Effector memory CD4-positive, alpha-beta T cell (primary cell): ENCODE results near the gene RTRAF.

Source experiments
- DNase-seq, 3 donors: peaks; one replicate each; pipeline ENCODE4 v3.0.0-alpha.2; 2020
- H3K27ac ChIP-seq: 2 replicates; pipeline ENCODE4 v1.7.0; 2013; ENCODE audit warnings: mild to moderate bottlenecking, low read length, moderate library complexity; ENCODE audit not compliant: insufficient read depth, poor library complexity, severe bottlenecking
- H3K27me3 ChIP-seq: replicated peaks from 2 replicates; pipeline ENCODE4 v1.7.0; 2013; ENCODE audit warnings: mild to moderate bottlenecking, low read length; ENCODE audit not compliant: insufficient read depth, control insufficient read depth, poor library complexity, severe bottlenecking
- H3K36me3 ChIP-seq: 2 replicates; pipeline ENCODE4 v1.7.0; 2013; ENCODE audit warnings: mild to moderate bottlenecking, low read length, moderate library complexity; ENCODE audit not compliant: control insufficient read depth, insufficient read depth
- H3K4me1 ChIP-seq: 2 replicates; pipeline ENCODE4 v1.7.0; 2013; ENCODE audit warnings: low read length, mild to moderate bottlenecking; ENCODE audit not compliant: control insufficient read depth, insufficient read depth, poor library complexity, severe bottlenecking
- H3K4me3 ChIP-seq: 2 replicates; pipeline ENCODE4 v1.7.0; 2013; ENCODE audit warnings: low read length, low read depth, mild to moderate bottlenecking; ENCODE audit not compliant: insufficient read depth, poor library complexity, severe bottlenecking
- H3K9me3 ChIP-seq: 2 replicates; pipeline ENCODE4 v1.7.0; 2013; ENCODE audit warnings: mild to moderate bottlenecking, low read length, moderate library complexity; ENCODE audit not compliant: control insufficient read depth

The RTRAF gene

DNA sequence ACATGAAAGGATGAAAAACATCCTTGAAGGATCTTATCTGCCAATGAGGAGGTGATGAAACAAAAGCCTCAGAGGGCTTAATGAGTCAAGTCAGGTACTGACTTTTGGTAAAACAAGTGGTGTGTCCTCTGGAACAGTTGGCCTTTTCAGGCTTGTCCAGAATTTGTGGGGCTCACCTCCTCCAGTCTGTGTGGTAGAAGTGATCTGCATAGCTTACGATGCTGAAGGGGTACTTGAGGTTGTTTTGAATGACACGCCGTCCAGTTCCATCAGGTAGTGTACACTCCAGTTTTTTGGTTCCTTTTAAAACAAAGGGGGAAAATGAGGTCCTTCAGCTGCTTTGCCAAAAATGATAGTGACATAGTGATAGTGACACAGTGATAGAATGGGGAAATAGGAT lies 17.0 kb downstream of the RTRAF start:
- DNase-seq: no peak
- H3K27me3 ChIP-seq: no peaks in the 10 kb centered on the region
- H3K9me3 ChIP-seq: no peaks in the 10 kb centered on the region
- no peaks in the 10 kb centered on the region for H3K4me1 ChIP-seq
- H3K36me3 ChIP-seq: peaks cover 83% of the 10 kb centered on the region
- H3K27ac ChIP-seq: no peak overlapping the region
- H3K4me3 ChIP-seq: no peak overlapping the region

DNA sequence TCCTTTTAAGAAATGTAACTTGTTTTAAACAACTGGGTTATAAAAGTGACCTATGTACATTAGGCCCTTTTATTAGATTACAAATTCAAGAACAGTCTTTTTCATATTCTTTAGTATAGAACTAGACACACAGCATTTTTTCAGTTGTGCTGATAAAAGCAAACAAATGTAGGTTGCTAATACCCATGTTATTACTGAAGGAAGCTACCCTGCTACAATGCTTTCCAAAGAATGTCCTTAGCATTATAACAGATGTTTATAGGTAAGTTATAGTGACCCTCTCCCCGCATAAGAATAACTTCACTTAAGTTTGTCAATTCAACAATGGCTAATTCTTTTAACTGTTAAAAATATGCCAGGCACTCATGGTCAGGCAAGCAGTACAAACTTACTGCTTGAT lies 17.9 kb downstream of the RTRAF start:
- Histone ChIP-seq H3K4me1 (no peaks in the 10 kb centered on the region), H3K9me3 (no peaks in the 10 kb centered on the region), H3K4me3 (no peak overlapping the region), H3K27me3 (no peaks in the 10 kb centered on the region), H3K36me3 (peaks cover 77% of the 10 kb centered on the region), H3K27ac (no peak overlapping the region)
- no peak for DNase-seq

DNA sequence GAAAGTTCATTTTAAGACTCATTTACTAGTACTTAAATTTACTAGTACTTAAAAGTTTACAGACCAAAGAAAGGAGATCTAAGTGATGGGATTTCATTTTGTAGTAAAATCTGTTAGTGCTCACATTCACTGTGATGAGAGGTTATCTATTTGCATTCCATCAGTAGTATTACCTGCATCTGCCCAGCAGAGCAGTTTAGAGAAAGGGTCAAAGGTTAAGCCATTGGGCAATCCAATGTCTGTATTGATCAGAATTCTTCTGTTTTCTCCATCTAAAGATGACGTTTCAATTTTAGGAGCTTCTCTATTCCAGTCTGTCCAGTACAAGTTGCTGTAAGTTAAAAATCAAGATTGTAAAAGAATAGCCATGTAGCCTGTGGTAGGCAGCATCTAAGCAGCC lies 18.3 kb downstream of the RTRAF start:
- H3K27me3 ChIP-seq: no peaks in the 10 kb centered on the region
- no peak overlapping the region for H3K4me3 ChIP-seq
- H3K9me3 ChIP-seq: no peaks in the 10 kb centered on the region
- no peak overlapping the region for H3K27ac ChIP-seq
- no peak for DNase-seq
- peaks cover 73% of the 10 kb centered on the region for H3K36me3 ChIP-seq
- no peaks in the 10 kb centered on the region for H3K4me1 ChIP-seq

DNA sequence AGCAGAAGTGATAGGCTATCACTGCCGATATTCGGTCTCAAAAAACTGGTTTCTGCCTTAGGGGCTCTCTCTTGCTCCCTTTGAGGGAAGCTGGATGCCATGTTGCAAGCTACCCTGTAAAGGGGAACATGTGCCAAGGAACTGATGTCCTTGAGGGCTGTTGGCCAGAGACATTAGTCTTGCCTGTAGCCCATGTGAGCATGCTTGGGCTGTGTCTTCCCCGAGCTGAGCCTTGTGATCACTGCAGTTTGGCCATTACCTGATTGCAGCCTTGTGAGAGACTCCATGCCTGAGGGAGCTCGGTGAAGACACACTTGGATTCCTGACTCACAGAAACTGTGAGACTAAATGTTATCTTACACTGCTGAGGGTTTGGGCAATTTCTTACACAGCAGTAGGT lies 18.8 kb downstream of the RTRAF start:
- Histone ChIP-seq H3K4me1 (no peaks in the 10 kb centered on the region), H3K27ac (no peak overlapping the region), H3K27me3 (no peaks in the 10 kb centered on the region), H3K9me3 (no peaks in the 10 kb centered on the region), H3K36me3 (peaks cover 69% of the 10 kb centered on the region), H3K4me3 (no peak overlapping the region)
- DNase-seq: no peak

DNA sequence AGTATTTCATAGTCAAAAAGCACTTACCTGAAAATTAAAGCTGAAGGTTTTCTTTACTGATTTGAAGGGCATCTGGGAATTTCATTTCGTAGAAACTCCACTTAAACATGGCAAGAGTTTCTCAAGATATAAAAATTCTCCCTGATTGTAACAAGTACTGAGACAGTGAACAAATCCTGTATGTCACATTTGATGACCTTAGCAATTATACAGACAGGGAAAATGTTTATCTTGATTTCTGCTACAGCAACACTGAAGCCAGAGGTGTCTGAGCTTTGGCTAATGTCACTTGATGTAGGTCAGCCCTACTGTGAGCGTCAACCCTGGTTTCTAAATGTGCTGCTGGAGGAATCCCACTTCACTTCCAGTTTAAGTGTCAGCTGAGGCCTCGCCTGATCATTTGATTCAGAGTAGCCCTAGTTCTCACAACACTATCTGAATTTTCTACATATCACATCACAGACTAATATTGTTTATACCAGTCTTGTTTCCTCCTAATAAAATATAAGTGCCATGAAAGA lies 20.9 kb downstream of the RTRAF start:
- Histone ChIP-seq H3K9me3 (no peaks in the 10 kb centered on the region), H3K4me3 (no peak overlapping the region), H3K27me3 (no peaks in the 10 kb centered on the region), H3K4me1 (no peaks in the 10 kb centered on the region), H3K36me3 (peaks cover 50% of the 10 kb centered on the region), H3K27ac (no peak overlapping the region)
- DNase-seq: no peak

DNA sequence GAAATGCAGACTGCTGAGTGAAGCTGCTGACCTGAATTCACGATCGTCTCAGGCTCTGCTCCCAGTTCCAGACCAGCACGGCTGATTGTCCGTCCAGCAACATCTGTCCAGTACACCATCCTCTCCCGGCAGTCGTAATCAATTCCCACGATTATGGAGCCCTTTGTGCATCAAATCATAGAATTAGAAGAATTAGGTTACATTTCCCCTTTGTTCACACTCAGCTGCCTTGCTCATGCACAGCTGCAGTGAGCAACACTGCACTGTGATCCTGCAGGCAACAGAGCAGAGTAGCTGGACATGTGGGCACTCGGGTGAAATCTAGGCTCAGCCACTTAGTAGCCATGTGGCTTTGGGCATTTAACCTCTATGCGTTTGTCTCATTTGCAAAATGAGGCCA lies 22.2 kb downstream of the RTRAF start:
- Histone ChIP-seq H3K4me1 (no peaks in the 10 kb centered on the region), H3K9me3 (no peaks in the 10 kb centered on the region), H3K4me3 (no peak overlapping the region), H3K36me3 (peaks cover 37% of the 10 kb centered on the region), H3K27ac (no peak overlapping the region), H3K27me3 (no peaks in the 10 kb centered on the region)
- no peak for DNase-seq

DNA sequence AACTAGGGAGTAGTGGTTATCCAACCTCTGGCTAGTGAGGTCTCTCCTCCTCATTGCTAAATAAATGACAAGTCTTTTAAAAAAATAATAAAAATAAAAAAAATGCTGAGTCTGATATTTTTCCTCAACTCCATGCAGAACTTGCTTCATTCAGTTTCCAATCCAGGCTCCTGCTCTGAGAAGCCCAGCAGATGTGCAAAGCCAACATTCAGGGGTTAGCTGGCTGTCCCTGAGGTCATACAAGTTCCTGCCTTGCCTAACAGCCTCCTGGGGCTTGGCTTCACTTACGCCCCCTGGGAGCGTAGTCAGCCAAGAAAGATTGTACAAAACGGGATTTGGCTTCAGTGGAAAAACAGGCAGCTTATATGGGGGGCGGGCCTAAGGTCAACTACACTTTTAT lies 23.3 kb downstream of the RTRAF start:
- Histone ChIP-seq H3K27ac (no peak overlapping the region), H3K4me1 (no peaks in the 10 kb centered on the region), H3K27me3 (no peaks in the 10 kb centered on the region), H3K4me3 (no peak overlapping the region), H3K36me3 (peaks cover 28% of the 10 kb centered on the region), H3K9me3 (no peaks in the 10 kb centered on the region)
- DNase-seq: no peak

DNA sequence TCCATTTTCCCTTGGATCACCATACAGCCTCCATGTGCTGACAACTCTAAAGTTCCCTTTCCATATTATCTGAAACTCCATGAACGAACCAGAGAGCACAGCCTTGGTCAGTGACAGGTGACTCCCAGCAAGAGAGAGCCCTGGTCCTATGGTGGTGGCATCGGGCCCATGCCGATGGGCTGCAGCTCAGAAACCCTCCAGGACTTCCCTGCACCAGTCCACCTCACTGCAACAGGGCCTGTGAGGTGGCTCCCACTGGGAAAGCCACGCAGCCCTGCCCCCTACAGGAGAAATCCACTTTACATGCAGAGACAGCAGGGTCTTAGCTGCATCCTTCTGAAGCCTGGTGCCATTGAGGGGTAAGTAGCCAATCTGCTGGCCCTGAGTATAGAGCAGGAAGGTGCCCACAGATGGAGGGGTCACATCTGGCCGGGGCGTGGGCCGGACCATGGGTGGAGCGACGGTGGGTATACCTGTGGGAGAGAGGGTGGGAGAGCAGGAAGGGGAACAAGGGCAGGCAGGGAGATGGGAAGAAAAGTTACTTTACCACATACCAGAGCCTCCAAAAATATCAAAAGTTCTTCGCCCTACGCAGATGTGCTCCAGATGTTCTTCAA lies 24.7 kb downstream of the RTRAF start:
- Histone ChIP-seq H3K27me3 (no peaks in the 10 kb centered on the region), H3K4me3 (no peak overlapping the region), H3K9me3 (no peaks in the 10 kb centered on the region), H3K36me3 (peaks cover 20% of the 10 kb centered on the region), H3K4me1 (no peaks in the 10 kb centered on the region), H3K27ac (no peak overlapping the region)
- no peak for DNase-seq

DNA sequence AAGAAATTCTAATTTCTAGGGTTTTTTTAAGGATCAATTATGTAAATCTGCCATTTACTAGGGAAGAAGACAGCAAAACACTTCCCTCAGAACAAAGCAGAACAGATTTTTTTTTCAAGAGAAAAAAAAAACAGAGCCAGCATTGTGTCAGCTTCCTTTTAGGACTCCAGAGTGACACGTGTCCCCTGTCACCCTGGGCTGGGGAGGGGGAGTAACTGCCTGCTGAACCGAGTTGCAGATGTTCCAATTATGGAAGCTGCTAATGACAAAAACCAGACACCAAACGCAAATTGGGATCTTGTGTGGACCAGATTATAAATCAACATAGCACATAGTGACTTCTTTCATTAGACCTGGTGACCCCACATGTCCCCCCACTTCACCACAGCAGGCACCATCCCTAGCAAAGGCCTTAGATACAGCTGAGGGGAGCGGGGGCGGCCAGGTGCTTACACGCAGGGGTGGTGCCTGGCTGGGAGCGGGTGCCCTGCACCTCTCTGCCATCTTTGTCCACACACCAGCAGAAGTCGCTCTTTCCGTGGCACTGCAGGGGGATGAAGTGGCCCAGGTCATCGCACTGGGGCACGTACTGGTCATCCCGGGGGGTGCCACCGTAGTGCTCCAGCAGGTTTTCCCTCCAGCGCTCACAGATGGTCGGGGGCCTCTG lies 25.4 kb downstream of the RTRAF start:
- Histone ChIP-seq H3K27me3 (no peaks in the 10 kb centered on the region), H3K4me1 (no peaks in the 10 kb centered on the region), H3K9me3 (no peaks in the 10 kb centered on the region), H3K36me3 (peaks cover 16% of the 10 kb centered on the region), H3K27ac (no peak overlapping the region), H3K4me3 (no peak overlapping the region)
- no peak for DNase-seq

DNA sequence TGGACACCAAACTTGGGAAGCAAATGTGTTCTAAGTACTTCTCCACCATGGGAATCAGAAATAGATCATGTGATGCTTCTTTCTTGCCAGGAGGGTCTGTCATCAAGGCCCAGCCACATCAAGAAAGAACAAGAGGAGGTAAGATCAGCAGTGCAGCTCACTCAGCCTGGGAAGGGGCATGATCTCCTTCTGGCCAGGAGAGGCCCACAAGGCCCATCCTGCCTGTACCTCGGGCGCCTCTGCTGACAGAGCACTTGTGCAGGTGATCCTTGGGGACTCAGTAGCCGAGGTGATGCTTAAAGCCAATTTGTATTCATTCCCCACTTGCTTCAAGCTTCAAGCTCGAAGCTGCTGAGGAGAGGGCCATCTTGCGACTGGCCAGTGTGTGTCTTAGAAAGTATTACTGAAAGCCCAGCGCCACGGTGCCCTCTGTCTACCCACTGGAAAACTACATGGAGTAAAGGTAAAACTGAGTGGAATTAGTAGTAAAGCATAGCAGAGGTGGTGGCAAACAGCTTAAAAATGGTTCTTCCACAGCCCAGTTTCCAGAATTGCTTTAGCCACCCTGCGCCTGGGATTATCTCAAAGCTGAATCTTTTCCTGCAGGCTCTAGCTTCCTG lies 26.2 kb downstream of the RTRAF start:
- Histone ChIP-seq H3K4me1 (no peaks in the 10 kb centered on the region), H3K27me3 (no peaks in the 10 kb centered on the region), H3K9me3 (no peaks in the 10 kb centered on the region), H3K36me3 (peaks cover 10% of the 10 kb centered on the region), H3K27ac (no peak overlapping the region), H3K4me3 (no peak overlapping the region)
- DNase-seq: no peak
